NCI-H524 treated with DMSO at 0.1 percent for 48 hours (cell line): ENCODE data around the gene EIF2AK3.
A peak's percentile ranks its signal among the peaks of the same experiment; 100 is the strongest.

Experiments used
- DNase-seq: peaks from one replicate; lab custom pipeline; 2025; lab: John Stamatoyannopoulos, UW

EIF2AK3 gene

GRCh38 chr2:88540346-88540745 lies 86.9 kb downstream of the EIF2AK3 start:
- no peak for DNase-seq

- no peak for DNase-seq
These were observed 88.8 kb downstream of the EIF2AK3 start for GRCh38 chr2:88538362-88538917.

GRCh38 chr2:88537640-88538039 lies 89.6 kb downstream of the EIF2AK3 start:
- DNase-seq, result no peak

- DNase-seq, result no peak
These were observed 97.2 kb downstream of the EIF2AK3 start for GRCh38 chr2:88530081-88530480.

GRCh38 chr2:88521445-88522073 lies 105.7 kb downstream of the EIF2AK3 start:
- DNase-seq, result no peak

- peak; percentile 8 for DNase-seq
These were observed 109.5 kb downstream of the EIF2AK3 start for GRCh38 chr2:88517759-88518201.
